ENCODE results near the gene ECE1. TPM values are rescaled to one million over a fixed set of nuclear protein-coding genes. Genes with fewer than 3 reads are reported as not detected.
"Not testable (repeated sequence)": the region's sequence is repeated elsewhere in the genome, so short reads cannot be mapped to it uniquely, and the experiment has no call there.

Gene ECE1
- total and polyA plus RNA-seq, 3 experiments from 2014 or later = 41.5 to 88.4 (median 78.2) TPM

DNA sequence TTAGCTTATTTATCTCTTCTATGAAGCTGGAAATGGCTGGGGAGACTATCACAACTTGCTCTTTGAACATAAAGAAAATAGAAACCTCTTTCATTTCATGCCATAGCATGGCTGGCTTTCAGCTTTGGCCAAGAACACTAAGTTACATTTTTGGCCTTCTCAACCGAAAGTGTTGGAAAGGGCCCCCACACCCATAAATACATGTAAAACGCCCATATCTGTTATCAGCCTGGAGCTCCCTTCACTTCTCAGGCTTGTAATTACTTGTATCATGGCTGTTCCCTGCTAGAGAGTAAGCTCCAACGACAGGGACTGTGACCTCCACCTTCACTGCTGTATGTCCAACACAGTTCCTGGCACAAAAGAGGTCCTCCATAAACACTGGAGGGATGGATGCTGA, 100.8 kb downstream of the ECE1 start:
- peaks cover 5 to 11% (median 8%) of the 10 kb centered on the region in 3 donors for H3K4me1 Mint-ChIP-seq

DNA sequence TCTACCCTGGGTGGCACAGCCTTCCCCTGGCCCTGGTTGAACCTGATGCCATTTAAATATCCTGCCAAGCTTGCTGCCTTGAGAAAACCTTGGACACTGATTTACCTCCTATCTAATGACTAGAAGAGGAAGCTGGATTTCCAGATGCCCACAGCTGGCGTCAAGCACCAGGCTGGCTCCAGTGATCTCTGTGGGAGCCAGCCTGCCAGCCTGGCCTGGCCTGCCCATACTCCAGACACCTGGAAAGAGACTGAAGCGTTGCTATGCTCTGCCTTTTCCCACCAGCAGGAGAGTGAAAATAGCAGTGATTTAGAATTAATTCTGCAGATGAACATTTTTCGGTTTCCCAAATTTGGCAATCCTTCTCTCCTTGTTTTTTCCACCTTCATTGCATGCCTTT, 102.0 kb downstream of the ECE1 start:
- ChIA-PET CTCF (interaction anchor here (1.3 kb wide), 1 partner anchor 491 kb away, joined by 4 read pairs; no protein-coding TSS in a partner anchor), POLR2A (no interaction called here)
- no peak overlapping the region for H3K27ac ChIP-seq (ENCODE audit: low read depth, low read length)
- no peaks in the 10 kb centered on the region for H3K27me3 ChIP-seq (ENCODE audit: insufficient read depth, low read length, poor library complexity, severe bottlenecking)
- DNase-seq = no peak
- no peak overlapping the region for H3K4me3 ChIP-seq (ENCODE audit: low read length)
- H3K4me1 ChIP-seq (ENCODE audit: insufficient read depth, low read length) = no peaks in the 10 kb centered on the region
- H3K9me3 ChIP-seq (ENCODE audit: low read length) = no peaks in the 10 kb centered on the region
- H3K4me1 Mint-ChIP-seq = peaks cover 5 to 11% (median 8%) of the 10 kb centered on the region in 3 donors
- H3K9me3 Mint-ChIP-seq = no peaks in the 10 kb centered on the region
- peaks cover 0 to 2% (median 0%) of the 10 kb centered on the region in 3 donors for H3K36me3 Mint-ChIP-seq
- peaks cover 4 to 7% of the 10 kb centered on the region in 2 donors for H3K27me3 Mint-ChIP-seq
- H3K4me3 Mint-ChIP-seq = peak overlapping the region in 1 of 7 donors; percentile 0
- no peaks in the 10 kb centered on the region for H3K36me3 ChIP-seq (ENCODE audit: insufficient read depth, low read length)
- no peak overlapping the region for H3K27ac Mint-ChIP-seq

More for the DNA sequence above, 100.8 kb downstream of the ECE1 start:
- no peaks in the 10 kb centered on the region for H3K27me3 ChIP-seq (ENCODE audit: insufficient read depth, low read length, poor library complexity, severe bottlenecking)
- H3K9me3 ChIP-seq (ENCODE audit: low read length) = no peaks in the 10 kb centered on the region
- DNase-seq = no peak
- Mint-ChIP-seq H3K36me3 (peaks cover 0 to 2% (median 0%) of the 10 kb centered on the region in 3 donors), H3K4me3 (no peak overlapping the region), H3K27me3 (peaks cover 7% of the 10 kb centered on the region in 2 donors), H3K9me3 (no peaks in the 10 kb centered on the region), H3K27ac (peak overlapping the region in 1 of 8 donors; percentile 60)
- H3K4me1 ChIP-seq (ENCODE audit: insufficient read depth, low read length) = no peaks in the 10 kb centered on the region
- POLR2A ChIA-PET = no interaction called here
- H3K4me3 ChIP-seq (ENCODE audit: low read length) = no peak overlapping the region
- H3K27ac ChIP-seq (ENCODE audit: low read depth, low read length) = no peak overlapping the region
- no peaks in the 10 kb centered on the region for H3K36me3 ChIP-seq (ENCODE audit: insufficient read depth, low read length)
- CTCF ChIA-PET = interaction anchor here (1.3 kb wide), 1 partner anchor 493 kb away, joined by 4 read pairs; no protein-coding TSS in a partner anchor

DNA sequence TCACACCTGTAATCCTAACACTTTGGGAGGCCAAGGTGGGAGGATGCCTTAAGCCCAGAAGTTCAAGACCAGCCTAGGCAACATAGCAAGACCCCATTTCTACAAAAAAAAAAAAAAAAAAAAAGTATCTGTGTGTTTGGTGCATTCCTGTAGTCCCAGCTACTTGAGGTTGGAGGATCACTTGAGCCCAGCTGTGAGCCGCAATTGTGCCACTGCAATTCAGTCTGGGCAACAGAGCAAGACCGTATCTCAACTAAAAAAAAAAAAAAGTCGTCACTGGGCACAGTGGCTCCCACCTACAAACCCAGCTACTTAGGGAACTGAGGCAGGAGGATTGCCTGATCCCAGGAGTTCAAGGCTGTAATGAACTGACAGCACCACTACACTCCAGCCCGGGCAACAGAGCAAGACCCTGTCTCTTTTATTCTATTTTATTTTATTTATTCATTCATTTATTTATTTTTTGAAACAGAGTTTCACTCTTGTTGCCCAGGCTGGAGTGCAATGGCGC, 105.0 kb downstream of the ECE1 start:
- Mint-ChIP-seq H3K4me1 (peaks cover 0 to 4% (median 3%) of the 10 kb centered on the region in 3 donors), H3K27me3 (peaks cover 0 to 6% of the 10 kb centered on the region in 2 donors), H3K36me3 (peaks cover 0 to 2% (median 0%) of the 10 kb centered on the region in 3 donors), H3K27ac (no peak overlapping the region), H3K9me3 (no peaks in the 10 kb centered on the region), H3K4me3 (no peak overlapping the region)
- CTCF ChIA-PET = interaction anchor here (1.2 to 4.5 kb wide), 2 partner anchors 10 to 489 kb away, joined by 4 to 23 read pairs; no protein-coding TSS in a partner anchor
- no peak for DNase-seq
- Histone ChIP-seq H3K36me3 (ENCODE audit: insufficient read depth, low read length) (no peaks in the 10 kb centered on the region), H3K4me3 (ENCODE audit: low read length) (no peak overlapping the region), H3K27ac (ENCODE audit: low read depth, low read length) (no peak overlapping the region), H3K4me1 (ENCODE audit: insufficient read depth, low read length) (no peaks in the 10 kb centered on the region), H3K27me3 (ENCODE audit: insufficient read depth, low read length, poor library complexity, severe bottlenecking) (no peaks in the 10 kb centered on the region), H3K9me3 (ENCODE audit: low read length) (no peaks in the 10 kb centered on the region)
- POLR2A ChIA-PET = interaction anchor here (0.7 kb wide), 1 partner anchor 16 kb away, joined by 7 read pairs; no protein-coding TSS in a partner anchor

DNA sequence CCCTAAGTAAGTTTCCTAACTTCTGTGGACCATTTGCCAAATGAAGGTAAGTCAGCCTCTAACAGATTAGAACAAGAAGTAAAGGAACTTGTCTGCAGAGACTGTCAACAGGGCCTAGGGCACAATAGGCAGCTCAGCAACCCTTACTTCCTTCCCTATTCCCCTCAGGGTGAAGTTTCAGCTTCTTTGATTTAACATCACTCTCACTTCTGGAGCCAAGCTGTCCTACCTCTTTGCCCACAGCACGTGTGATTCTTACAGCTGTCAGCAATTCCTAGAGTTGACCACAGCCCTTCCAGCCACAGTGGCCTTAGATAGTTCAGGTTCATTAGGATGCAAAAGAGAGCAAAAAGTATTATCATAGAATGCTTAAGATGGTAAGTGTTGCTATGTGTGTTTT, 106.0 kb downstream of the ECE1 start:
- no peak for DNase-seq
- no peaks in the 10 kb centered on the region for H3K36me3 ChIP-seq (ENCODE audit: insufficient read depth, low read length)
- Mint-ChIP-seq H3K27me3 (peaks cover 0 to 5% of the 10 kb centered on the region in 2 donors), H3K4me3 (no peak overlapping the region), H3K27ac (peak overlapping the region in 1 of 8 donors; percentile 32), H3K4me1 (no peaks in the 10 kb centered on the region), H3K9me3 (no peaks in the 10 kb centered on the region), H3K36me3 (peaks cover 0 to 2% (median 0%) of the 10 kb centered on the region in 3 donors)
- H3K9me3 ChIP-seq (ENCODE audit: low read length) = no peaks in the 10 kb centered on the region
- no peaks in the 10 kb centered on the region for H3K4me1 ChIP-seq (ENCODE audit: insufficient read depth, low read length)
- H3K27ac ChIP-seq (ENCODE audit: low read depth, low read length) = no peak overlapping the region
- H3K4me3 ChIP-seq (ENCODE audit: low read length) = no peak overlapping the region
- ChIA-PET CTCF (interaction anchor here (0.8 to 4.5 kb wide), 3 partner anchors 11 to 488 kb away, joined by 3 to 23 read pairs (median 4); no protein-coding TSS in a partner anchor), POLR2A (no interaction called here)
- H3K27me3 ChIP-seq (ENCODE audit: insufficient read depth, low read length, poor library complexity, severe bottlenecking) = no peaks in the 10 kb centered on the region

DNA sequence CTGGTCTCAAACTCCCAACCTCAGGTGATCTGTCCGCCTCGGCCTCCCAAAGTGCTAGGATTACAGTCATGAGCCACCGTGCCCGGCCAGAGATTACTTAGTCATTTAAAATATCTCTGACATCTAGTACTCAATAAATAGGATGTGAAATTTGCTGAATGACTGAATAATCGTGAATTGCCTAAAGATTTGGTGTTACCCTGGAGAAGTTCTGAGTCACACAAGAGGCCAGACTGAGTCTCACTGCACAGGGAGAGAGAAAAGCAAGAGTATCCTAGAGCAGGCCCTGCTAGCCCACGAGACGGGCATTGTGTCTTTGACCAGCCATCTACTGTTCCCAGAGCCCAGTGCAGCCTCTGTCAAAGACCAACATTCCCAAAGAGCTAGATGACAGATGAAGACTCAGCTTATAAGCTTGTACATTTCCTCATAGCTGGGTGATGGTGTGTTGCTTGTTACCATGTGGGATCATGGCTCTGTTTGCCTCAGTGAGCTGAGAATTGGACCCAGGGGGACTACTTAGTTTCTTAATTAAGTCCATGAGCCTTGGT, 108.0 kb downstream of the ECE1 start:
- Mint-ChIP-seq H3K4me1 (peaks cover 0 to 3% (median 0%) of the 10 kb centered on the region in 3 donors), H3K9me3 (no peaks in the 10 kb centered on the region), H3K4me3 (no peak overlapping the region), H3K36me3 (peaks cover 0 to 2% (median 0%) of the 10 kb centered on the region in 3 donors), H3K27me3 (peaks cover 0 to 5% of the 10 kb centered on the region in 2 donors), H3K27ac (peak overlapping the region in 1 of 8 donors; percentile 66)
- no peaks in the 10 kb centered on the region for H3K9me3 ChIP-seq (ENCODE audit: low read length)
- peaks cover under 1% of the 10 kb centered on the region for H3K4me1 ChIP-seq (ENCODE audit: insufficient read depth, low read length)
- no peak for DNase-seq
- H3K27ac ChIP-seq (ENCODE audit: low read depth, low read length) = no peak overlapping the region
- CTCF ChIA-PET = interaction anchor here (1.6 to 2.1 kb wide), 2 partner anchors 13 to 486 kb away, joined by 5 to 13 read pairs; no protein-coding TSS in a partner anchor
- H3K27me3 ChIP-seq (ENCODE audit: insufficient read depth, low read length, poor library complexity, severe bottlenecking) = no peaks in the 10 kb centered on the region
- POLR2A ChIA-PET = interaction anchor here (0.7 kb wide), 1 partner anchor 209 kb away, joined by 3 read pairs; no protein-coding TSS in a partner anchor
- no peaks in the 10 kb centered on the region for H3K36me3 ChIP-seq (ENCODE audit: insufficient read depth, low read length)
- no peak overlapping the region for H3K4me3 ChIP-seq (ENCODE audit: low read length)

DNA sequence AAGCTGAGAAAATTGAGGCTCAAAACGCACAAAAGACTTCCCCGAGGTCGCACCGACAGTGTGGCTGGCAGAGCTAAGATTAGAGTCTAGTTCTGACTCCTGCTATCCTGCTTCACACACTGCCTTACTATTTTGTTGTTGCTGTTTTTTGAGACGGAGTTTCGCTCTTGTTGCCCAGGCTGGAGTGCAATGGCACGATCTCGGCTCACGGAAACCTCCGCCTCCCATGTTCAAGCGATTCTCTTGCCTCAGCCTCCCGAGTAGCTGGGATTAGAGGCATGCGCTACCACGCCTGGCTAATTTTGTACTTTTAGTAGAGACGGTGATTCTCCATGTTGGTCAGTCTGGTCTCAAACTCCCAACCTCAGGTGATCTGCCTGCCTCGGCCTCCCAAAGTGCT, 112.0 kb downstream of the ECE1 start:
- H3K36me3 ChIP-seq (ENCODE audit: insufficient read depth, low read length); H3K27me3 ChIP-seq (ENCODE audit: insufficient read depth, low read length, poor library complexity, severe bottlenecking); DNase-seq; H3K4me3 ChIP-seq (ENCODE audit: low read length); H3K27me3 Mint-ChIP-seq; H3K36me3 Mint-ChIP-seq; H3K9me3 Mint-ChIP-seq; H3K9me3 ChIP-seq (ENCODE audit: low read length); H3K27ac ChIP-seq (ENCODE audit: low read depth, low read length); POLR2A ChIA-PET: not testable (repeated sequence)
- Mint-ChIP-seq H3K27ac (peak overlapping the region in 2 of 8 donors; percentile 55 to 72), H3K4me1 (peaks cover 21 to 30% (median 21%) of the 10 kb centered on the region in 3 donors), H3K4me3 (peak overlapping the region in 5 of 7 donors; percentile 32 to 75 (median 41))
- CTCF ChIA-PET = interaction anchor here (1.4 kb wide), 1 partner anchor 17 kb away, joined by 7 read pairs; no protein-coding TSS in a partner anchor
- peaks cover 16% of the 10 kb centered on the region for H3K4me1 ChIP-seq (ENCODE audit: insufficient read depth, low read length)

DNA sequence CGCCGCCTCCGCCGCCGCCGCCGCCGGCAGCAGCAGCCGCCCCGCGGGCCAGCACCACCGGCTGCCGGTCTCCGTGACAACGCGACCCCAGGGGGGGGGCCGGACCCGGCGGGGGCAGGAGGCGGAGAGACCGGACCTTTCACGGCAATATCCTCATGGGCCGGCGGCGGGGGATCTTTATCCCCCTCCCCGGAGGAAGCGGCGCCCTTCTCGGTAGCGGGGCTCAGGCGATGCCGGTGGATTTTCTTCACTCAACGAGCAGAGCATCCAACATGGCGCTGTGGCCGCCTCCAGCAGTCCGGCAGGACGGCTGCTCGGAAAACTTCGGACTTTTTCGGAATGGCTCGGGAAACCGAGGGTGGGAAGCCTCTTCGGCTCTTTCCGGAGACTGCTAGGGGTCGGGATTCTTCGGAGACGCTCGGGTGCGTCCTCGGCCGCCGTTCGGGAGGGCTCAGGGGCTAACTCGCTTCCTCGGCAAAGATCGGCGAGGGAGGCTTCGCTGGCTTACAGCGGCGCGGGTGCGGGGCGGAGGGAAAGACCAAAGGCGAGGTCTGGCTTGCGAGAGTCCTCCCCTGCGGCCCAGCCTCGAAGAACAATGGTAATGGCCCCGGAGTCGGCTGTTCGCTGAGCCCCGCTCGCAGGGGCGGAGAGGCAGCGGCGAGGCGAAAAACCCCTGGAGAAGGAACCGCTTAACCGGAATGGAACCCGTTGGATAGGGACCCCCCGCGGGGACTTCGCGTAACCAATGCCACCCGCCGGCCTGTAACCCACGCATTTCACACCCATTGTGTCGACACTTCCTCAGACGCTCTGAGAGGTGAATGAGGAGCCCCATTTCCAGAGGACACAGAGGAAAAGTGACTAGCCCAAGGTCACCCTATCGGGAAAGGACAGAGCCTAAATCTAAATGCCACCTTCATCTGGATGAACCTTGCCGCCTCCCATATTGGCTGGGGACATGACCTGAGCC, 113.4 kb downstream of the ECE1 start, which contains the start of gene EIF4G3:
EIF4G3 (minus strand) TSS at position 312 of the 970 bp plus-strand sequence. CDS start 174,155 bp downstream, outside the sequence.
- Mint-ChIP-seq H3K4me3 (peak within 1 kb of the TSS; percentile 89 to 96 (median 92)), H3K27ac (peak within 1 kb of the TSS; percentile 84 to 98 (median 94)), H3K4me1 (peaks cover 25 to 34% (median 26%) of the 10 kb centered on the region in 3 donors), H3K27me3 (peaks cover 0 to 6% of the 10 kb centered on the region in 2 donors), H3K9me3 (no peaks in the 10 kb centered on the region), H3K36me3 (peaks cover 0 to 5% (median 0%) of the 10 kb centered on the region in 3 donors)
- Histone ChIP-seq H3K27ac (ENCODE audit: low read depth, low read length) (peak within 1 kb of the TSS; percentile 83), H3K4me1 (ENCODE audit: insufficient read depth, low read length) (peaks cover 16% of the 10 kb centered on the region), H3K36me3 (ENCODE audit: insufficient read depth, low read length) (no peaks in the 10 kb centered on the region), H3K27me3 (ENCODE audit: insufficient read depth, low read length, poor library complexity, severe bottlenecking) (no peaks in the 10 kb centered on the region), H3K4me3 (ENCODE audit: low read length) (peak within 1 kb of the TSS; percentile 71), H3K9me3 (ENCODE audit: low read length) (no peaks in the 10 kb centered on the region)
- POLR2A ChIA-PET = no interaction called here
- CTCF ChIA-PET = interaction anchor here (1.4 kb wide), 1 partner anchor 18 kb away, joined by 7 read pairs; no protein-coding TSS in a partner anchor
- DNase-seq = peak; percentile 98 to 100 (median 99)
